ENCODE data around the gene OBP2B. TPM values are rescaled to one million over a fixed set of nuclear protein-coding genes. Genes with fewer than 3 reads are reported as not detected.
"Not testable (repeated sequence)": the region's sequence is repeated elsewhere in the genome, so short reads cannot be mapped to it uniquely, and the experiment has no call there.

OBP2B gene
- total and polyA plus RNA-seq, 7 donors, result not detected

DNA sequence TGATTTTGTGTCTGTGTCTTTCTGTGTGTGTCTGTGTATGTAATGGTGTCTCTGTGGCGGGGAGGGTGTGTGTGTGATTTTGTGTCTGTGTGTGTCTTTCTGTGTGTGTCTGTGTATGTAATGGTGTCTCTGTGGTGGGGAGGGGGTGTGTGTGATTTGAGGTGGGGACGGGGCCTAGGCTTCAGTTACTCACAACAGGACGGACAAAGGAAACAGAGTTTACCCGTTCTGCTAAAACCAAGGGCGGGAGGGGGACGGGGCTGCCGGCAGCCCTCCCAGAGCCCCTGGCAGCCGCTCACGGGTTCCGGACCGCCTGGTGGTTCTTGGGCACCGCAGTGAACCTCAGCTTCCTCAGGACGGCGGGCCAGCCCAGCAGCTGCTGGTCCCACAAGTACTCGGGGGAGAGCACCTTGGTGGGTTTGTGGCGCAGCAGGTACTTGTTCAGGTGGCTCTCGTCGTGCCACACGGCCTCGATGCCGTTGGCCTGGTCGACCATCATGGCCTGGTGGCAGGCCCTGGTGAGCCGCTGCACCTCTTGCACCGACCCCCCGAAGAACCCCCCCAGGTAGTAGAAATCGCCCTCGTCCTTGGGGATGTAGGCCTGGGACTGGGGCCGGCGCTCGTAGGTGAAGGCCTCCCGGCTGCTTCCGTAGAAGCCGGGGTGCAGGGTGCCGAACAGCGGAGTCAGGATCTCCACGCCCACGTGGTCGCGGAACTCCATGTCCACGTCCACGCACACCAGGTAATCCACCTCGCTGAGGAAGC lies 46.5 kb upstream of the OBP2B start:
- 94% methylated on average over 42 of the region's 42 CpGs for WGBS, 2 donors
- H3K27ac ChIP-seq, result peak overlapping the region in 1 of 4 donors; percentile 48
- DNase-seq, result no peak
- peaks cover 0 to 2% (median 0%) of the 10 kb centered on the region in 4 donors for H3K9me3 ChIP-seq
- H3K4me1 ChIP-seq, result no peaks in the 10 kb centered on the region
- H3K27me3 ChIP-seq, result no peaks in the 10 kb centered on the region
- no peak overlapping the region for H3K4me3 ChIP-seq
- no peak for TF ChIP-seq POLR2A (IDR thresholded peaks at IDR 0.05)
- intact Hi-C loops (cut with DNase I), result no loop called here
- no peaks in the 10 kb centered on the region for H3K36me3 ChIP-seq

DNA sequence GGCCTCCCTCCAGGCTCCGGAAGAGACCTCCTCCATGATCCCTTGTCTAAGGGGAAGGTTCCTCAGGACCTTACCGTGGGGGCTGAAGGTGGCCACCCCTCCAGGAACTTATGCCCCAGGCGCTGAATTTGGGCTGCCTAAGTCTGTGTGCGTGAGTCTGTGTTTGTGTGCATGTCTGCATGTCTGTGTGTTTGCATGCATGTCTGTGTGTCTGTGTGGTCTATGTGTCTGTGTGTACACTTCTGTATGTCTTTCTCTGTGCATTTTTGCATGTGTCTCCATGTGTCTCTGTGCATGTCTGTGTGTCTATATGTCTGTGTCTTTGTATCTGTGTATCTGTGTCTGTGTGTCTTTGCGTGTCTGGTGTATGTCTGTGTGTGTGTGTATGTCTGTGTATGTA lies 45.4 kb upstream of the OBP2B start:
- intact Hi-C loops (cut with DNase I), result no loop called here
- H3K36me3 ChIP-seq, result no peaks in the 10 kb centered on the region
- DNase-seq, result no peak
- H3K27ac ChIP-seq, result no peak overlapping the region
- no peak for TF ChIP-seq EP300 (IDR thresholded peaks at IDR 0.05)
- TF ChIP-seq, protein P1, sequence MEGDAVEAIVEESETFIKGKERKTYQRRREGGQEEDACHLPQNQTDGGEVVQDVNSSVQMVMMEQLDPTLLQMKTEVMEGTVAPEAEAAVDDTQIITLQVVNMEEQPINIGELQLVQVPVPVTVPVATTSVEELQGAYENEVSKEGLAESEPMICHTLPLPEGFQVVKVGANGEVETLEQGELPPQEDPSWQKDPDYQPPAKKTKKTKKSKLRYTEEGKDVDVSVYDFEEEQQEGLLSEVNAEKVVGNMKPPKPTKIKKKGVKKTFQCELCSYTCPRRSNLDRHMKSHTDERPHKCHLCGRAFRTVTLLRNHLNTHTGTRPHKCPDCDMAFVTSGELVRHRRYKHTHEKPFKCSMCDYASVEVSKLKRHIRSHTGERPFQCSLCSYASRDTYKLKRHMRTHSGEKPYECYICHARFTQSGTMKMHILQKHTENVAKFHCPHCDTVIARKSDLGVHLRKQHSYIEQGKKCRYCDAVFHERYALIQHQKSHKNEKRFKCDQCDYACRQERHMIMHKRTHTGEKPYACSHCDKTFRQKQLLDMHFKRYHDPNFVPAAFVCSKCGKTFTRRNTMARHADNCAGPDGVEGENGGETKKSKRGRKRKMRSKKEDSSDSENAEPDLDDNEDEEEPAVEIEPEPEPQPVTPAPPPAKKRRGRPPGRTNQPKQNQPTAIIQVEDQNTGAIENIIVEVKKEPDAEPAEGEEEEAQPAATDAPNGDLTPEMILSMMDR (IDR thresholded peaks at IDR 0.05), result no peak
- no peak for TF ChIP-seq POLR2AphosphoS5 (IDR thresholded peaks at IDR 0.05)
- no peak for TF ChIP-seq POLR2A (IDR thresholded peaks at IDR 0.05)
- 89 to 94% methylated on average over 5 of the region's 5 CpGs for WGBS, 2 donors
- no peaks in the 10 kb centered on the region for H3K27me3 ChIP-seq
- no peaks in the 10 kb centered on the region for H3K4me1 ChIP-seq
- H3K4me3 ChIP-seq, result no peak overlapping the region
- H3K9me3 ChIP-seq, result peaks cover 0 to 2% (median 0%) of the 10 kb centered on the region in 4 donors

DNA sequence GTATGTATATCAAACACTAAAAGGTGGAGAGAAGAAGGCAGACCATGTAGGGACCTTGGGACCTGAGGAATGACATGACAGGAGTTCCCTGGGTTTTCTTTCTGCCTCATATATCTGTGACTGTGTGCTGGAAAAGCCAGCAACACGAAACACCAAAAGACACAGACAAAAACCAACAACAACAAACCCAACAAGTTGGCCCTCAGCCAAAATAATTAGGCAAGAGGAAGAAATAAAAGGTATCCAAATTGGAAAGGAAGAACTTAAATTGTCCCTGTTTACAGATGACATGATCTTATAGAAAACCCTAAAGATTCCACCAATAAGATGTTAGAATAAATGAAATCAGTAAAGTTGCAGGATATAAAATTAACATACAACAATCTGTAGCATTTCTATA lies 44.2 kb upstream of the OBP2B start:
- no peak overlapping the region for H3K4me3 ChIP-seq
- no peaks in the 10 kb centered on the region for H3K4me1 ChIP-seq
- H3K27me3 ChIP-seq, result no peaks in the 10 kb centered on the region
- TF ChIP-seq, protein P1 (IDR thresholded peaks at IDR 0.05), result no peak
- TF ChIP-seq POLR2AphosphoS5 (IDR thresholded peaks at IDR 0.05) (no peak), POLR2A (IDR thresholded peaks at IDR 0.05) (no peak), EP300 (IDR thresholded peaks at IDR 0.05) (no peak)
- H3K27ac ChIP-seq, result no peak overlapping the region
- intact Hi-C loops (cut with DNase I), result no loop called here
- no peak for DNase-seq
- WGBS, 2 donors, result 3 to 35% methylated on average over 1 of the region's 1 CpG
- no peaks in the 10 kb centered on the region for H3K36me3 ChIP-seq
- peaks cover 0 to 2% (median 0%) of the 10 kb centered on the region in 4 donors for H3K9me3 ChIP-seq

DNA sequence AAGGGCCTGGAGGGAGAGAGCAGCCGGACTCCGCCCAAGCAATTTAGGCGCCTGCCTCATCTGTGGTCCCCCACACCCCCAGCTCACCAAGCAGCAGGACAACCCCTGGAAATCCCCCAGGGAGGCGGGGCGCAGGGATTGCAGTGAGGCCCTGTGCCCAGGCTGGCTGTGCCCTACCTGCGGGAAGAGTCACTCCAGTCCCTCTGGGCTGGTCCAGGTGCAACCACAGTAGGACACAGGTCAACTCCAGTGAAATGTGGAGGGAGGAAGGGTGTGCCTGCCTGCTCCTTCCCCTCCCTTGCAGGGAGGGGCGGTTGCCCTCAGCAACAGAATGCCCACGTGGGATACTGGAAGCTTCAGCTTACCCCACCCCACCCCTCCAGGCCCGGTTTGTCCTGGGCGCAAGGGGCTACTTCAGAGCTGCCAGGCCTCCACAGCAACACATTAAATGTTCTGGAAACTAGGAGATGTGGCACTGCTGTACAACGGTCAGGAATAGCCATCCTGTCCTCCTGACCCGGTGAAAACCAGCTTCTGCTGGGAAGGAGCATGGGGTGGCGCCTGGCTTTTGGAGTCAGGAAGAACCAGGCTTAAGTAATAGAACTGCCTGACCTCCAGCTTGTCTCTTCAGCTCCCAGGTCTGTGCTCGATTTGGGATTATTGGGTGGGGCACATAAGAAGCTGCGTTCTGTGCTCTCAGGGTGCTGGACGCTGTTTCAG lies 43.4 kb upstream of the OBP2B start:
- Histone ChIP-seq H3K27ac (peak overlapping the region in 1 of 4 donors; percentile 32), H3K4me3 (no peak overlapping the region), H3K4me1 (no peaks in the 10 kb centered on the region), H3K27me3 (peaks cover 0 to 3% (median 0%) of the 10 kb centered on the region in 3 donors), H3K9me3 (peaks cover 0 to 2% (median 0%) of the 10 kb centered on the region in 4 donors), H3K36me3 (no peaks in the 10 kb centered on the region)
- 10 to 63% methylated on average over 16 of the region's 16 CpGs for WGBS, 2 donors
- DNase-seq, result no peak
- intact Hi-C loops (cut with DNase I), result no loop called here
- TF ChIP-seq POLR2A (IDR thresholded peaks at IDR 0.05) (peak in 1 of 2 donors; percentile 22), POLR2AphosphoS5 (IDR thresholded peaks at IDR 0.05) (no peak), EP300 (IDR thresholded peaks at IDR 0.05) (no peak)

DNA sequence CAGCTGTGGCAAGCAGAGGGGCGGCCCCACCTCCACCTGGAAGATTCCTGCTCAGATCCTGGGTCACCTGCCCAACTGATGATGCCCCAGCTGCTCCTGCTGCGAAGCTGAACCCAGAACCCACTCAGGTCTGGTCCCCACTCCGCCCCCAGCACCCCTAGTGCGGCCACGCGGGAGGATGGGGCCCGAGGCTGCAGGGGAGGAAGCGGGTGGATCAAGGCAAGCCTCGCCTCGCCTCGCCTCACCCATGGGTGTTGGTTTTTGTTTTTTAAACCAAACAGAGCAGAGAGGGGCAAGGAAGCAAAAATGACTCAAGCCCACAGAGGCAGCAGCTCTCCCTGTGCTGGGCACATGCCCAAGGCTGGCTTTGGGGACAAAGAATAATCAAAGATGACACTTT lies 42.7 kb upstream of the OBP2B start:
- peaks cover 0 to 2% (median 0%) of the 10 kb centered on the region in 4 donors for H3K9me3 ChIP-seq
- WGBS, 2 donors, result 14 to 57% methylated on average over 11 of the region's 11 CpGs
- peak overlapping the region in 1 of 4 donors; percentile 27 for H3K27ac ChIP-seq
- no peak for DNase-seq
- no peaks in the 10 kb centered on the region for H3K4me1 ChIP-seq
- TF ChIP-seq, protein P1 (IDR thresholded peaks at IDR 0.05), result no peak
- TF ChIP-seq POLR2A (IDR thresholded peaks at IDR 0.05) (no peak), POLR2AphosphoS5 (IDR thresholded peaks at IDR 0.05) (no peak), EP300 (IDR thresholded peaks at IDR 0.05) (no peak)
- intact Hi-C loops (cut with DNase I), result no loop called here
- H3K27me3 ChIP-seq, result peaks cover 0 to 5% (median 0%) of the 10 kb centered on the region in 3 donors
- no peak overlapping the region for H3K4me3 ChIP-seq
- no peaks in the 10 kb centered on the region for H3K36me3 ChIP-seq

DNA sequence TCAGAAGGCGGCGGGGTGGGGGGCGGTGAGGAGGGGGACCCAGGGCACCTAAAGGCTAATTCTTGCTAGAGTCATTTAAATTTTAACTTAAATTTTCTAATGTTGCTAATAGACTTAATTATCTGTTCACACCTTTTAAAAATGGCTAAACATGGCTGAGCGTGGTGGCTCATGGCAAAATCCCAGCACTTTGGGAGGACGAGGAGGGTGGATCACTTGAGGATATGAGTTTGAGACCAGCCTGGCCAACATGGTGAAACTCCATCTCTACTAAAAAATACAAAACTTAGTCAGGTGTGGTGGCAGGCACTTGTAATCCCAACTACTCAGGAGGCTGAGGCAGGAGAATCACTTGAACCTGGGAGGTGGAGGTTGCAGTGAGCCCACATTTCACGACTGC lies 42.2 kb upstream of the OBP2B start:
- H3K27ac ChIP-seq; intact Hi-C loops (cut with DNase I); H3K27me3 ChIP-seq; H3K36me3 ChIP-seq; H3K4me3 ChIP-seq; H3K4me1 ChIP-seq; DNase-seq; H3K9me3 ChIP-seq: not testable (repeated sequence)
- 64 to 86% methylated on average over 6 of the region's 6 CpGs for WGBS, 2 donors

Data from sigmoid colon (tissue), 7 donors.